ENCODE measurements around the gene RNF5.

GRCh38 chr6:32216285-32216684, 38.1 kb downstream of the RNF5 start:
- TF ChIP-seq CTCF (IDR thresholded peaks at IDR 0.05) (no peak), POLR2A (IDR thresholded peaks at IDR 0.05) (no peak)

Data from testis (tissue), 2 donors.